CD4-positive, alpha-beta T cell treated with Interleukin-12 subunit alpha and Interleukin-12 subunit beta, for 1 hour (primary cell): ENCODE results near the gene DOCK6.

ENCODE experiments used
- DNase-seq: peaks from one replicate; pipeline ENCODE4 v3.0.0-alpha.2; 2020

Gene DOCK6

GRCh38 chr19:11243798-11244169, 18.5 kb downstream of the DOCK6 start:
- DNase-seq = no peak

DNA sequence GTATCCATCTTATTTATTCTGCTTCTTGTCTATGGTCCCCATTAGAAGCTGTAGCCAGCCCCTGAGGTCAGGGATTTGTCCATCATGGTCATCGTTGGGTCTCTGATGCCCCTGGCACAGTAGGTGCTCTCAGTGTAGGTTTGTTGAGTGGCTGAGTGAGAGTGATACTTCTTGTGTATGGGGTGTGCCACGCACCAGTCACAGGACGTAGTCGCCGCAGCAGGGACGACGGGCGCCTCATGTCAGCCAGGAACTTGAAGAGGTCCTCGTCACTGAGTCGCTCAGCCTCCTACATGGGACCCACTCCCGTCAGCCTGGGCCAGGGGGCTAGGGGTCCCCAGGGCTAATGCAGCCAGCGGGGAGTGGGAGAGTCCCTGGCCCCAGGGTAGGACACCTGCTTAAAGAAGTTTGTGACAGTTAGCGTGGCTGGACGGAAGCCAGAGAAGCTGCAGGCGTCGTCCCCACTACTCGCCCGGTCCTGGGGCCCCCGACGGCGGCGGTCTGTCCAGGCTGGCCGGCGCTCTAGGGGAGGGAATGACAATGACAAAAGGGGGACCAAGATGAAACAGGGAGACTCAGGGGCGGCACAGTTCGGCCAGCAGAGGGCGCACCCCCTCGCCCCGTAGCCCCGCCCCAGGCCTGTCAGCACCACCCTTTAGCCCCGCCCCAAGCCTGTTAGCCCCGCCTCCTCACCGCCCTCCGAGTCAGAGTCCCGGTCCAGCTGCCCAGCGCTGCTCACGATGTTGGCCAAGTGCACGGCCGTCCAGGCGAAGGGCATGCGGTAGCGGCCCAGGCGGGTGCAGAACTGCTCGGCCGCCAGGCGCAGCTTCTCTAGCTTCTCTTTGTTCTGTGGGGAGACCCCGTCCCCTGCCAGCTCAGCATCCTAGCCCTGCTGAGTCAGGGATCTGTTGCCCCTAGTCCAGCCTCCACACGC, 19.2 kb downstream of the DOCK6 start:
- DNase-seq = peak; percentile 84

DNA sequence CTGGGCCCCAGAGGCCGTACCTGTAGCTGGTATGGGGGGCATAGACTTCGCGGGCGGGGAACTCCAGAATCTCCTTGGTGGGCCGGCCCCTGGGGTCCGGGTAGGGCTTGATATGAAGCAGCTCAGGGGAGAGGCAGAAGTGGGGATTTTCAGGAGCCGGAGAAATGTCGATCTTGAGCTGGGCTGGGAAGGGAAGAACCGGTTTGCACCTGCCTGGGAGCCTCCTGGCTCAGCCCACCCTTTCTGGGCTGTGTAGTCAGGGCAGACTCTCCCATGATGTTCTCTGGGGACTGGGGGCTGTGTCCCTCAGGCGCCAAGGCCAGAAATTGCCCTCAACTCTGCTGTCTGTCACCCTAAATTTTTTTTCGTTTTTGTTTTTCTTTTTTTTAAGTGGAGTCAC, 20.3 kb downstream of the DOCK6 start:
- DNase-seq = no peak

DNA sequence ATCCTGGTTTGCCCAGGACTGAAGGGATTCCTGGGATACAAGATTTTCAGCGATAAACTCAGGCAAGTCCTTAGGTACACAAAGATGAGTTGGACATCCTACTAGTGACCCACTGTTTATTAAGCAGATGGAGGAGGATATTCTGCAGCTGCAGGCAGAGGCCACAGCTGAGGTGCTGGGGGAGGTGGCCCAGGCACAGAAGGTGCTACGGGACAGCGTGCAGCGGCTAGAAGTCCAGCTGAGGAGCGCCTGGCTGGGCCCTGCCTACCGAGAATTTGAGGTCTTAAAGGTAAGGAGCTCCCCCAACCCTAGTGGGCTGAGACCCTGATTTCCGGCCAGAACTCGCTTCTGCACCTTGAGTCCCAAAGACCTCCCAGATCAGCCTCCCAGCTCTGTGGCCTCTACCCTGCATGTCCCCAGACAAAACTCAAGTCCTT, 22.3 kb downstream of the DOCK6 start:
- no peak for DNase-seq

- no peak for DNase-seq
Observed at GRCh38 chr19:11239377-11240000, 22.8 kb downstream of the DOCK6 start, which contains the start of gene ANGPTL8. Gene ANGPTL8, plus strand, starts transcription at chr19:11239619. Its CDS starts 19 bp downstream, at chr19:11239638.

DNA sequence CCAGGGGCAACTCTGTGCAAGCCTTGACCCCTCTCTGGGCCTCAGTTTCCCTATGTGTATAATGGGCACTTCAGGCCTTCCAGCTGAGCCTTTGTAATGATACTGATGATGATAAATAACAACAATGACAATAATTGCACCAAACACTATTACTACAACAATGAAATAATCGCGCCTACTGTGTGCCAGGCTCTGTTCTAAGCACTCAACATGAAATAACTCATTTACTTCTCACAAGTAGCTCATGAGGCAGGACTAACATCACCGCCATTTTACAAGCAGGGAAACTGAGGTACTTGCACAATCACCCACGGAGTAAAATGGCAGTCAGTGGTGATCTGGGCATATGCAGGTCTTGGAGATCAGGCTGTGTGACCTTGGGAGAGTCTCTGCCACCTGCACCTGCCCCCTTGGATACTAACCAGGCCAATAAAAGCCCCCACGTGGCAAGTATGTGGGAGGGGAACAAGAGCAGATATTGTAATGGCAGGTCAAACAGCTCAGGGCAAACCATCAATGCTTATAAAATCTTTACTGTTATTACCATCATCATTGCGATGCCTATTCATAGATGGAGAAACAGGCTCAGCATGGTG, 23.4 kb downstream of the DOCK6 start:
- no peak for DNase-seq

GRCh38 chr19:11238041-11238440, 24.3 kb downstream of the DOCK6 start:
- DNase-seq = no peak

GRCh38 chr19:11237321-11237720, 25.0 kb downstream of the DOCK6 start:
- DNase-seq = no peak

- DNase-seq = no peak
Observed at GRCh38 chr19:11236324-11237301, 25.7 kb downstream of the DOCK6 start.

DNA sequence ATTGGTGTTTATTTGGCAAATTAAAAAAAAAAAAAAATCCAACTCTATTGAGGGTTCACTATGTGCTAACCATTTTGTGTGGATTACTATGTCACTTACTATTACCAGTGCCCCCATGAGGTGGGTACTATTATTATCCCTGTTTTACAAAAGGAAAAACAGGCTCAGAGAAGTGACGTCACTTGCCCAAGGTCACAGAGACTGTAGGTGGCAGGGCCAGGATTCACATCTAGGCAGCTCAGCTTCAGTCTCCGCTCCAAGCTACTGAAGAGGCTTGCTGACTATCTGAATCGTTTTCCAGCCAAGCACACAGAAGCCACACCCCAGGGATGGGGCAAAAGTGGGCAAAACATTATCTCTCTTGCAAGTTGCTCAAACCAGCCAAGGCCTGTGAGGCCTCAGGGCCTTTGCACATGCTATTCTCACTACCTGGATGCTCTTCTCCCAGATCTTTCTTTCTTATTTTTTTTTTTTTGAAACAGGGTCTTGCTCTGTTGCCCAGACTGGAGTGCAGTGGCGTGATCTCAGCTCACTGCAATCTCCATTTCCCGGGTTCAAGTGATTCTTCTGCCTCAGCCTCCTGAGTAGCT, 27.7 kb downstream of the DOCK6 start:
- no peak for DNase-seq

- no peak for DNase-seq
Observed at GRCh38 chr19:11233073-11233472, 29.3 kb downstream of the DOCK6 start.

DNA sequence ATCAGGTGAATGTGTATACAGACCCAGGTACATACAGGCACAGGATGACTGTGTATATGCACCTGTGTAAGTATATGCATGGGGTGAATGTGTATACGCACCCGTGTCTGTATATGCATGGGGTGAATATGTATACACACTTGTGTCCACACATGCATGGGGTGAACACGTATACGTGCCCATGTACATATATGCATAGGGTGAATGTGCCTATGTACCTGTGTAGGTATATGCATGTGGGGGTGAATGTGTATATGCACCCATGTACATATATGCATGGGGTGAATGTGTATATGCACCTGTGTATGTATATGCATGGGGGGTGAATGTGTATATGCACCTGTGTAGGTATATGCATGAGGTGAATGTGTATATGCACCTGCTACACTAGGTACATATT, 29.8 kb downstream of the DOCK6 start:
- DNase-seq = no peak

DNA sequence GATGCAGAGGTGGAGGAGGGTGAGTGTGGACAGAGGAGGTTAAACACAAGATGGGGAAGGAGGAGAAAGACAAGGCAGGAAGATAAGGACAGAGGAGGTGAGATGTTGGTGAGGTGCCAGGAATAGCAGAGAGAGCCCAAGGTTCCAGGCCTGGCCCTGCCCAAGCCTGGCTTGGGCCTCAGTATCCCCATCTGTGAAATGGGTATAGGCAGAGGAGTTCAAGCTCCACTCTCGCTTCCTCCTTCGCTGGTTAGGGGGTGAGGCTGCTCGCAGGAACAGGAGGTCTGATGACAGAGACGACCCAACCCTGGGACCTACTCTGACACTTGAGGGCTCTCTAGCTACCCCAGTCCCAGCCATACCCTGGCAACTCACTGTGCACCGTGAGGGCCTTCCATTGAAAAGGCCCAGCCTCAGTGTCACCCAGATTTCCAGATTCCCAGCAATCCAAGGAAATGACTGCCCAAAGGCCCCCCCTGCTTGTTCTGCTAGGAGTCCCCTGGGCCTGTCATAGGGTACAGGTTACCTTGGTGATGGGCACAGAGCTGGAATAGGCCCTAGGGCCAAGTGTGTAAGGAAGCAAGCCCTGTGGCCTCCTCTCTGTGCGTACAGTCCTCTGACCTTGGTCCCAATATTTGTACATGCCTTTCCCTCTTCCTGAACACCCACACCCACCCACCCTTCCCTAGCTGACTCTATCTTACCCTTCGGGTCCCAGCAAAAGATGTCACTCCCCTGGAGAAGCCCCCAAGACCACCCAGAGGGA, 31.5 kb downstream of the DOCK6 start:
- no peak for DNase-seq

DNA sequence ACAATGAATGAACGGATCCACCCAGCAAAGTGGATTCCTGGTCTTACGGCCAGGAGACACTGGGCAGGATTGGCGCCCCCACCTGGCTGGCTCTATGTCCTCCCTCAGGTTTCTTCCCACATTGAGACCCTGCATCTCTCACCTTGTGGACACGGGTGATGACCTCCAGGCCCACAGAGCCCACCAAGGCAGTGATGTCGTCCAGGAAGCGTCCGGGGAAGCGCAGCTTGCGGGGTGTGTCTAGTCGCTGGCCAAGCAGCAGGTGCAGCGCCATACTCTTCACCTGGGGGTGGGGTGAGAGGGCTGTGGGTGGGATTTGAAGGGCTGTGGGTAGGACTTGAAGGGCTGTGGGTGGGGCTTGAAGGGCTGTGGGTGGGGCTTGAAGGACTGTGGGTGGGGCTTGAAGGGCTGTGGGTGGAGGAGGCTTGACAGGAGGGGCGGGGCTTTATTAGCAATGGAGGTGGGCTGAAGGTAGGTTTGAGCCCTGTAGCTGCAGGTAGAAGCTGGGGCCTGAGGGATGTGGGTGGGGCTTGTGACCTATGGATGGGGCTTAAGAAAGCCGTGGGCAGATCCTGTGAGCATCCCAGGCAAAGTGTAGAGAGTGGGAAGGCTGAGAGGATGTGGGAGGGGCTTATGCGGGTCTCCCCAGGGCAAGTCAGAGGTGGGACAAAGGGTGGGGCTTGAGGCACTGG, 35.0 kb downstream of the DOCK6 start:
- DNase-seq = no peak

- no peak for DNase-seq
Observed at GRCh38 chr19:11226716-11227166, 35.6 kb downstream of the DOCK6 start.

DNA sequence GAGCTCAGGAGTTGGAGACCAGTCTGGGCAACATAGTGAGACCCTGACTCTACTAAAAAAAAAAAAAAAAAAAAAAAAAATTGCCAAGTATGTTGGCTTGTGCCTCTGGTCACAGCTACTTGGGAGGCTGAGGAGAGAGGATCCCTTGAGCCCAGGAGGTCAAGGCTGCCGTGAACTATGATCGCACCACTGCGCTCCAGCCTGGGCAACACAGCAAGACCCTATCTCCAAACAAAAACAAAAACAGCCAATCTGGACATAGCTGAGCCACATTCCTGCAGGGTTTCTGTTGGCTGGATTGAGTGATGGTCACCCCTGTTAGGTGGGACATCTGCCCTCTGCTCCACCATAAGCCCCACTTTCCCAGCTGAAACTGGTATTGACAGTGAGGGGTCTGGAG, 36.5 kb downstream of the DOCK6 start:
- DNase-seq = no peak

- no peak for DNase-seq
Observed at GRCh38 chr19:11225172-11225571, 37.2 kb downstream of the DOCK6 start.

GRCh38 chr19:11224429-11224828, 37.9 kb downstream of the DOCK6 start:
- DNase-seq = no peak

GRCh38 chr19:11223200-11223599, 39.1 kb downstream of the DOCK6 start:
- DNase-seq = no peak

- no peak for DNase-seq
Observed at GRCh38 chr19:11221082-11221598, 41.2 kb downstream of the DOCK6 start.
